GM18868 (cell line): ENCODE data around the gene ZFYVE9.
"Not testable (repeated sequence)": the region's sequence is repeated elsewhere in the genome, so short reads cannot be mapped to it uniquely, and the experiment has no call there.

Source experiments
- ATAC-seq: cut with Tn5 transposase; IDR thresholded peaks from one replicate; pipeline ENCODE4 v1.9.1; 2021; ENCODE audit warnings: mild to moderate bottlenecking, moderate library complexity; ENCODE audit not compliant: unreplicated experiment

ZFYVE9 gene

GRCh38 chr1:52141513-52142219 lies at the start of gene ZFYVE9:
Gene ZFYVE9 (plus strand): TSS chr1:52142089. CDS start chr1:52233207, 91,118 bp downstream.
- ATAC-seq: peak; percentile 73

- not testable (repeated sequence) for ATAC-seq
Observed at GRCh38 chr1:52094300-52094699, 47.6 kb upstream of the ZFYVE9 start.

GRCh38 chr1:52096216-52096615 lies 45.7 kb upstream of the ZFYVE9 start:
- ATAC-seq: no peak

- ATAC-seq: no peak
Observed at GRCh38 chr1:52098139-52098871, 43.6 kb upstream of the ZFYVE9 start.

- peak; percentile 81 for ATAC-seq
Observed at GRCh38 chr1:52102336-52103013, 39.4 kb upstream of the ZFYVE9 start.

GRCh38 chr1:52111492-52111891 lies 30.4 kb upstream of the ZFYVE9 start:
- ATAC-seq: no peak

GRCh38 chr1:52112489-52112888 lies 29.4 kb upstream of the ZFYVE9 start:
- ATAC-seq: no peak

GRCh38 chr1:52119301-52120079 lies 22.4 kb upstream of the ZFYVE9 start:
- ATAC-seq: no peak

- no peak for ATAC-seq
Observed at GRCh38 chr1:52122384-52122783, 19.5 kb upstream of the ZFYVE9 start.

GRCh38 chr1:52123622-52124021 lies 18.3 kb upstream of the ZFYVE9 start:
- ATAC-seq: no peak

GRCh38 chr1:52125736-52126359 lies 16.0 kb upstream of the ZFYVE9 start:
- ATAC-seq: no peak

- ATAC-seq: no peak
Observed at GRCh38 chr1:52127181-52128180, 14.4 kb upstream of the ZFYVE9 start.

- peak; percentile 48 for ATAC-seq
Observed at GRCh38 chr1:52139817-52140540, 1.9 kb upstream of the ZFYVE9 start.

- ATAC-seq: no peak
Observed at GRCh38 chr1:52140633-52141512, 1.0 kb upstream of the ZFYVE9 start.

- peak; percentile 35 for ATAC-seq
Observed at GRCh38 chr1:52142220-52143183, 613 bp downstream of the ZFYVE9 start.

GRCh38 chr1:52145137-52145536 lies 3.2 kb downstream of the ZFYVE9 start:
- no peak for ATAC-seq

- not testable (repeated sequence) for ATAC-seq
Observed at GRCh38 chr1:52150445-52150844, 8.6 kb downstream of the ZFYVE9 start.
